ENCODE results near the gene KLHDC7A. TPM values are rescaled to one million over a fixed set of nuclear protein-coding genes. Genes with fewer than 3 reads are reported as not detected.

Gene KLHDC7A
- total and polyA plus RNA-seq, 2 of the 4 experiments (the other 2 are of a cell fraction) = not detected

DNA sequence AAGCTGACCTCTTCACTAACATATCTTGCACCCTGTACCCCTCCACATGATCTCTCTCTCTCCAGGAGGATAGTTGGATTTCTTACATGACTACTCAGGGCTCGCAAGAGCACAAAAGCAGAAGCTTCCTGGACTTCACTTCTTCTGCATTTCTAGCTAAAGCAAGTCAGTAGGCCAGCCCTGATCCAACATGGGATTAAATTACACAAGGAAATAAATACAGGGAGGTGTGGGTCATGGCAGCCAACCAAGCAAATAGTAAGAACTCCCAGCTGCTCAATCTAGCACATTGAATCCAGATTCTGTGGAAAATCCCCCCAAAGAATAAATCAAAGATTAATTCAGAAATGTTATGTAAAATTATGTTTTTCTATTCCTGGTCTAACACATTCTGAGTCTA, 33.3 kb downstream of the KLHDC7A start:
- Histone ChIP-seq H3K4ac (ENCODE audit: low read depth, low read length) (no peak overlapping the region), H4K8ac (ENCODE audit: low read depth in 2 of 2, low read length in 2 of 2) (no peak overlapping the region), H2BK120ac (ENCODE audit: low read depth, low read length) (no peak overlapping the region), H3K36me3 (ENCODE audit: control insufficient read depth, insufficient read depth, low read length) (no peaks in the 10 kb centered on the region), H3K27me3 (ENCODE audit: control insufficient read depth, insufficient read depth, low read length) (no peaks in the 10 kb centered on the region), H4K5ac (ENCODE audit: low read depth, low read length) (no peak overlapping the region), H3K56ac (ENCODE audit: extremely low read depth, insufficient read depth, low read length) (no peak overlapping the region), H2AFZ (replicated peaks; ENCODE audit: low read length, poor library complexity) (no peak overlapping the region), H3K9me3 (ENCODE audit: control insufficient read depth, insufficient read depth, low read length) (peaks cover 10% of the 10 kb centered on the region), H4K91ac (ENCODE audit: insufficient read depth, low read depth, low read length) (no peak overlapping the region), H2BK15ac (ENCODE audit: low read depth, low read length) (no peak overlapping the region), H3K27ac (ENCODE audit: insufficient read depth, low read length) (no peak overlapping the region), H3K4me2 (ENCODE audit: low read depth, low read length) (no peak overlapping the region), H2BK5ac (ENCODE audit: low read depth, low read length, poor library complexity, severe bottlenecking) (no peak overlapping the region), H2AK9ac (replicated peaks; ENCODE audit: low read depth, low read length, poor library complexity) (no peak overlapping the region), H3K14ac (replicated peaks; ENCODE audit: low read depth, low read length) (no peak overlapping the region), H4K20me1 (ENCODE audit: insufficient read depth, low read length) (no peaks in the 10 kb centered on the region), H3K23ac (ENCODE audit: low read depth, low read length) (no peak overlapping the region), H2BK20ac (ENCODE audit: low read depth, low read length) (no peak overlapping the region), H3K9ac (ENCODE audit: low read depth, low read length) (no peak overlapping the region), H3K9me1 (ENCODE audit: insufficient read depth, low read length) (no peaks in the 10 kb centered on the region), H3K4me3 (ENCODE audit: insufficient read depth, low read depth, low read length) (no peak overlapping the region), H3K79me1 (ENCODE audit: low read depth in 1 of 2, low read length in 2 of 2) (no peaks in the 10 kb centered on the region), H2AK5ac (ENCODE audit: low read depth, low read length) (no peak overlapping the region), H3K18ac (ENCODE audit: low read depth, low read length) (no peak overlapping the region), H3K4me1 (ENCODE audit: control insufficient read depth, insufficient read depth, low read length) (no peaks in the 10 kb centered on the region)
- CTCF ChIA-PET = no interaction called here
- DNase-seq (no peak), ATAC-seq (ENCODE audit: low read depth) (no peak)
- in situ Hi-C loops (cut with MboI; ENCODE audit: low sequenced_read_pairs) = no loop called here
- dilution Hi-C loops (cut with HindIII; ENCODE audit: low sequenced_read_pairs, unreplicated experiment) = no loop called here
- intact Hi-C loops (cut with micrococcal nuclease) = no loop called here
- POLR2A ChIA-PET (ENCODE audit: unreplicated experiment) = no interaction called here
- WGBS, 2 experiments (ENCODE audit: extremely low coverage in 2 of 2, insufficient read length in 1 of 2) = no CpG with 5 or more reads among the region's 1 CpG
- BruUV-seq (replicated peaks) = no TSS peak
- TF ChIP-seq MAFK (IDR thresholded peaks at IDR 0.05; ENCODE audit: low read depth, low read length) (no peak), CHD1 (IDR thresholded peaks at IDR 0.05; ENCODE audit: low read depth, low read length) (no peak), FOS (IDR thresholded peaks at IDR 0.05; ENCODE audit: low read depth, low read length) (no peak), RAD21 (IDR thresholded peaks at IDR 0.05; ENCODE audit: low read length) (no peak), SMC3 (IDR thresholded peaks at IDR 0.05; ENCODE audit: low read depth, low read length) (no peak), RCOR1 (IDR thresholded peaks at IDR 0.05; ENCODE audit: insufficient replicate concordance, low read length) (no peak), BHLHE40 (IDR thresholded peaks at IDR 0.05; ENCODE audit: low read depth, low read length) (no peak), MAZ (IDR thresholded peaks at IDR 0.05; ENCODE audit: borderline replicate concordance, low read depth, low read length) (no peak), CEBPB (IDR thresholded peaks at IDR 0.05; ENCODE audit: low read depth, low read length) (no peak), CTCF (conservative IDR thresholded peaks at IDR 0.05; ENCODE audit: low read depth, low read length) (no peak)
- TF ChIP-seq, protein P1, sequence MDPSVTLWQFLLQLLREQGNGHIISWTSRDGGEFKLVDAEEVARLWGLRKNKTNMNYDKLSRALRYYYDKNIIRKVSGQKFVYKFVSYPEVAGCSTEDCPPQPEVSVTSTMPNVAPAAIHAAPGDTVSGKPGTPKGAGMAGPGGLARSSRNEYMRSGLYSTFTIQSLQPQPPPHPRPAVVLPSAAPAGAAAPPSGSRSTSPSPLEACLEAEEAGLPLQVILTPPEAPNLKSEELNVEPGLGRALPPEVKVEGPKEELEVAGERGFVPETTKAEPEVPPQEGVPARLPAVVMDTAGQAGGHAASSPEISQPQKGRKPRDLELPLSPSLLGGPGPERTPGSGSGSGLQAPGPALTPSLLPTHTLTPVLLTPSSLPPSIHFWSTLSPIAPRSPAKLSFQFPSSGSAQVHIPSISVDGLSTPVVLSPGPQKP (IDR thresholded peaks at IDR 0.05; ENCODE audit: borderline replicate concordance, low read depth, low read length) = no peak

All from IMR-90 (cell line).